ENCODE measurements around the gene RSRC1. TPM values are rescaled to one million over a fixed set of nuclear protein-coding genes. Genes with fewer than 3 reads are reported as not detected.

RSRC1 gene
- total RNA-seq, 1 experiment from 2014 or later = 35.8 TPM

- Mint-ChIP-seq H3K27ac (ENCODE audit: low read depth, unreplicated experiment) (no peak overlapping the region), H3K4me1 (ENCODE audit: insufficient read depth, unreplicated experiment) (peaks cover 7% of the 10 kb centered on the region), H3K9me3 (ENCODE audit: unreplicated experiment) (no peaks in the 10 kb centered on the region), H3K27me3 (ENCODE audit: insufficient read depth, unreplicated experiment) (no peaks in the 10 kb centered on the region), H3K36me3 (ENCODE audit: insufficient read depth, unreplicated experiment) (no peaks in the 10 kb centered on the region), H3K4me3 (ENCODE audit: unreplicated experiment) (no peak overlapping the region)
- DNase-seq (ENCODE audit: unreplicated experiment) = peak; percentile 68
- ChIA-PET CTCF (interaction anchor here (0.6 to 4.7 kb wide), 23 partner anchors 8 to 1327 kb away, joined by 3 to 49 read pairs (median 3); no protein-coding TSS in a partner anchor), POLR2A (interaction anchor here (0.7 to 1.5 kb wide), 6 partner anchors 9 to 1071 kb away, joined by 3 to 4 read pairs (median 3); partner anchors contain the start of gene MLF1)
- no peak for TF ChIP-seq CTCF (IDR thresholded peaks at IDR 0.05; ENCODE audit: unreplicated experiment)
- no TSS peak for BruUV-seq (replicated peaks)
- intact Hi-C loops (cut with micrococcal nuclease) = loop anchor here (5.0 to 10.0 kb wide), 3 partner anchors 99 to 664 kb away; no protein-coding TSS in a partner anchor
Observed at GRCh38 chr3:158531334-158531733, 421.4 kb downstream of the RSRC1 start.

- CTCF ChIA-PET = interaction anchor here (0.6 to 4.7 kb wide), 20 partner anchors 7 to 1174 kb away, joined by 3 to 49 read pairs (median 3); no protein-coding TSS in a partner anchor
- Mint-ChIP-seq H3K4me1 (ENCODE audit: insufficient read depth, unreplicated experiment) (peaks cover 7% of the 10 kb centered on the region), H3K36me3 (ENCODE audit: insufficient read depth, unreplicated experiment) (no peaks in the 10 kb centered on the region), H3K4me3 (ENCODE audit: unreplicated experiment) (no peak overlapping the region), H3K27me3 (ENCODE audit: insufficient read depth, unreplicated experiment) (no peaks in the 10 kb centered on the region), H3K27ac (ENCODE audit: low read depth, unreplicated experiment) (no peak overlapping the region), H3K9me3 (ENCODE audit: unreplicated experiment) (no peaks in the 10 kb centered on the region)
- peak; percentile 64 for TF ChIP-seq CTCF (IDR thresholded peaks at IDR 0.05; ENCODE audit: unreplicated experiment)
- POLR2A ChIA-PET = interaction anchor here (0.8 to 1.5 kb wide), 4 partner anchors 10 to 676 kb away, joined by 3 read pairs; partner anchors contain the start of gene MLF1
- intact Hi-C loops (cut with micrococcal nuclease) = loop anchor here (1.0 to 10.0 kb wide), 7 partner anchors 100 to 1000 kb away; no protein-coding TSS in a partner anchor
- peak; percentile 77 for DNase-seq (ENCODE audit: unreplicated experiment)
- no TSS peak for BruUV-seq (replicated peaks)
Observed at GRCh38 chr3:158532099-158532734, 422.3 kb downstream of the RSRC1 start.

GRCh38 chr3:158535918-158536317 lies 426.0 kb downstream of the RSRC1 start:
- no peaks in the 10 kb centered on the region for H3K36me3 Mint-ChIP-seq (ENCODE audit: insufficient read depth, unreplicated experiment)
- H3K9me3 Mint-ChIP-seq (ENCODE audit: unreplicated experiment) = no peaks in the 10 kb centered on the region
- no TSS peak for BruUV-seq (replicated peaks)
- no peaks in the 10 kb centered on the region for H3K27me3 Mint-ChIP-seq (ENCODE audit: insufficient read depth, unreplicated experiment)
- TF ChIP-seq CTCF (IDR thresholded peaks at IDR 0.05; ENCODE audit: unreplicated experiment) = no peak
- no peak overlapping the region for H3K27ac Mint-ChIP-seq (ENCODE audit: low read depth, unreplicated experiment)
- CTCF ChIA-PET = no interaction called here
- POLR2A ChIA-PET = no interaction called here
- no peak for DNase-seq (ENCODE audit: unreplicated experiment)
- H3K4me1 Mint-ChIP-seq (ENCODE audit: insufficient read depth, unreplicated experiment) = peaks cover 5% of the 10 kb centered on the region
- intact Hi-C loops (cut with micrococcal nuclease) = loop anchor here (10.0 kb wide), 1 partner anchor 441 kb away; no protein-coding TSS in a partner anchor
- H3K4me3 Mint-ChIP-seq (ENCODE audit: unreplicated experiment) = no peak overlapping the region

- intact Hi-C loops (cut with micrococcal nuclease) = loop anchor here (1.0 to 10.0 kb wide), 3 partner anchors 105 to 445 kb away; partner anchors contain the start of gene GFM1
- Mint-ChIP-seq H3K27me3 (ENCODE audit: insufficient read depth, unreplicated experiment) (no peaks in the 10 kb centered on the region), H3K4me1 (ENCODE audit: insufficient read depth, unreplicated experiment) (no peaks in the 10 kb centered on the region), H3K9me3 (ENCODE audit: unreplicated experiment) (no peaks in the 10 kb centered on the region), H3K36me3 (ENCODE audit: insufficient read depth, unreplicated experiment) (no peaks in the 10 kb centered on the region), H3K4me3 (ENCODE audit: unreplicated experiment) (no peak overlapping the region), H3K27ac (ENCODE audit: low read depth, unreplicated experiment) (no peak overlapping the region)
- DNase-seq (ENCODE audit: unreplicated experiment) = peak; percentile 61
- BruUV-seq (replicated peaks) = no TSS peak
- CTCF ChIA-PET = interaction anchor here (0.6 to 3.2 kb wide), 33 partner anchors 9 to 1014 kb away, joined by 3 to 25 read pairs (median 4); partner anchors contain the start of genes GFM1, MLF1 and RSRC1
- TF ChIP-seq CTCF (IDR thresholded peaks at IDR 0.05; ENCODE audit: unreplicated experiment) = peak; percentile 51
- POLR2A ChIA-PET = interaction anchor here (0.7 to 1.9 kb wide), 2 partner anchors 105 to 188 kb away, joined by 3 to 10 read pairs; partner anchors contain the start of gene GFM1
Observed at GRCh38 chr3:158539414-158540014, 429.6 kb downstream of the RSRC1 start.
